H9 (cell line): ENCODE data around the gene MAPKAPK2. TPM values are rescaled to one million over a fixed set of nuclear protein-coding genes. Genes with fewer than 3 reads are reported as not detected.

ENCODE experiments used
- DNase-seq: peaks from one replicate; pipeline ENCODE4 v3.0.0-alpha.2; 2017
- H2AFZ ChIP-seq: one replicate; pipeline ENCODE4 v1.6.1; 2013; ENCODE audit warnings: mild to moderate bottlenecking, low read length, control low read depth, moderate library complexity
- H2AK5ac ChIP-seq: 2 replicates; pipeline ENCODE4 v1.6.1; 2013; ENCODE audit warnings: low read length, control low read depth, mixed read lengths; ENCODE audit not compliant: insufficient read length
- H2BK120ac ChIP-seq: one replicate; pipeline ENCODE4 v1.6.1; 2013; ENCODE audit warnings: low read depth, mild to moderate bottlenecking, low read length, control low read depth, inconsistent platforms; ENCODE audit not compliant: poor library complexity, severe bottlenecking
- H2BK12ac ChIP-seq: 2 replicates; pipeline ENCODE4 v1.6.1; 2013; ENCODE audit warnings: low read length, control low read depth, mixed read lengths, low read depth; ENCODE audit not compliant: insufficient read length
- H2BK15ac ChIP-seq: 2 replicates; pipeline ENCODE4 v1.6.1; 2013; ENCODE audit warnings: low read depth, low read length, control low read depth
- H2BK20ac ChIP-seq: one replicate; pipeline ENCODE4 v1.6.1; 2013; ENCODE audit warnings: low read depth, mild to moderate bottlenecking, low read length, control low read depth, inconsistent platforms; ENCODE audit not compliant: poor library complexity, severe bottlenecking
- H2BK5ac ChIP-seq: 2 replicates; pipeline ENCODE4 v1.6.1; 2013; ENCODE audit warnings: low read length, control low read depth, mixed read lengths; ENCODE audit not compliant: insufficient read length
- H3K14ac ChIP-seq: 2 replicates; pipeline ENCODE4 v1.6.1; 2013; ENCODE audit warnings: low read length, control low read depth; ENCODE audit not compliant: insufficient read depth
- H3K18ac ChIP-seq: 2 replicates; pipeline ENCODE4 v1.6.1; 2013; ENCODE audit warnings: low read depth, mild to moderate bottlenecking, mixed read lengths, low read length, control low read depth; ENCODE audit not compliant: insufficient read length
- H3K23ac ChIP-seq: 2 replicates; pipeline ENCODE4 v1.6.1; 2013; ENCODE audit warnings: low read length, control low read depth, mixed read lengths, low read depth; ENCODE audit not compliant: insufficient read length
- H3K23me2 ChIP-seq: 2 replicates; pipeline ENCODE4 v1.6.1; 2013; ENCODE audit warnings: low read depth, mild to moderate bottlenecking, mixed read lengths, low read length, control low read depth; ENCODE audit not compliant: insufficient read length, poor library complexity, severe bottlenecking
- H3K27ac ChIP-seq: 2 replicates; pipeline ENCODE4 v1.5.1; 2013; ENCODE audit warnings: low read length, control low read depth, mixed read lengths, low read depth; ENCODE audit not compliant: insufficient read length
- H3K27me3 ChIP-seq: 2 replicates; pipeline ENCODE4 v1.6.1; 2013; ENCODE audit warnings: low read length, control low read depth, inconsistent platforms; ENCODE audit not compliant: insufficient read depth
- H3K4ac ChIP-seq: 2 replicates; pipeline ENCODE4 v1.6.1; 2013; ENCODE audit warnings: low read depth, mild to moderate bottlenecking, control low read depth, inconsistent platforms, low read length, moderate library complexity
- H3K4me1 ChIP-seq: 2 replicates; pipeline ENCODE4 v1.6.1; 2013; ENCODE audit warnings: low read length, control low read depth, inconsistent platforms; ENCODE audit not compliant: insufficient read depth
- H3K4me2 ChIP-seq: 2 replicates; pipeline ENCODE4 v1.6.1; 2013; ENCODE audit warnings: low read length, control low read depth, mixed read lengths; ENCODE audit not compliant: insufficient read length, insufficient read depth
- H3K56ac ChIP-seq: 2 replicates; pipeline ENCODE4 v1.6.1; 2013; ENCODE audit warnings: low read depth, mild to moderate bottlenecking, mixed read lengths, low read length, control low read depth; ENCODE audit not compliant: insufficient read length
- H3K79me1 ChIP-seq: 2 replicates; pipeline ENCODE4 v1.6.1; 2013; ENCODE audit warnings: low read depth, mild to moderate bottlenecking, moderate library complexity, low read length, control low read depth, inconsistent platforms; ENCODE audit not compliant: insufficient read depth, poor library complexity, severe bottlenecking
- H3K79me2 ChIP-seq: 2 replicates; pipeline ENCODE4 v1.6.1; 2013; ENCODE audit warnings: low read length, control low read depth, inconsistent platforms; ENCODE audit not compliant: insufficient read depth
- H3K9ac ChIP-seq: 2 replicates; pipeline ENCODE4 v1.6.1; 2013; ENCODE audit warnings: low read length, control low read depth, mixed read lengths; ENCODE audit not compliant: insufficient read length; ENCODE audit errors: extremely low read depth
- H3K9me3 ChIP-seq: one replicate; pipeline ENCODE4 v1.6.1; 2013; ENCODE audit warnings: low read depth, low read length, inconsistent platforms; ENCODE audit not compliant: control insufficient read depth
- H3T11ph ChIP-seq: one replicate; pipeline ENCODE4 v1.6.1; 2013; ENCODE audit warnings: mild to moderate bottlenecking, low read length, control low read depth, inconsistent platforms
- H4K20me1 ChIP-seq: one replicate; pipeline ENCODE4 v1.6.1; 2013; ENCODE audit not compliant: control insufficient read depth, insufficient read length, insufficient read depth
- H4K5ac ChIP-seq: 2 replicates; pipeline ENCODE4 v1.6.1; 2013; ENCODE audit warnings: low read depth, mild to moderate bottlenecking, mixed read lengths, low read length, control low read depth; ENCODE audit not compliant: insufficient read length
- H4K8ac ChIP-seq: replicated peaks from 2 replicates; pipeline ENCODE4 v1.6.1; 2013; ENCODE audit warnings: low read length, control low read depth, mixed read lengths, low read depth; ENCODE audit not compliant: insufficient read length
- H4K91ac ChIP-seq: 2 replicates; pipeline ENCODE4 v1.6.1; 2013; ENCODE audit warnings: low read depth, mild to moderate bottlenecking, moderate library complexity, mixed read lengths, low read length, control low read depth; ENCODE audit not compliant: insufficient read length
- H3K27ac Mint-ChIP-seq, 3 experiments: 2 replicates in 2 of 3; 3 replicates in 1 of 3; pipeline ENCODE4 v1.8.0; 2020 to 2021; ENCODE audit warnings: mixed read lengths in 3 of 3, mild to moderate bottlenecking in 1 of 3, moderate library complexity in 1 of 3
- H3K27me3 Mint-ChIP-seq: 2 replicates; pipeline ENCODE4 v1.8.0; 2021; ENCODE audit warnings: low read depth, mild to moderate bottlenecking, moderate library complexity, mixed read lengths
- H3K36me3 Mint-ChIP-seq, 3 experiments: 2 replicates in 2 of 3; 3 replicates in 1 of 3; pipeline ENCODE4 v1.8.0; 2020 to 2021; ENCODE audit warnings: low read depth in 3 of 3, mixed read lengths in 3 of 3; ENCODE audit not compliant: insufficient read depth in 1 of 3
- H3K4me1 Mint-ChIP-seq, 2 experiments: 2 replicates each; pipeline ENCODE4 v1.8.0; 2020; ENCODE audit warnings: mixed read lengths in 2 of 2
- H3K4me3 Mint-ChIP-seq, 2 experiments: 2 replicates in 1 of 2; 3 replicates in 1 of 2; pipeline ENCODE4 v1.8.0; 2020 to 2021; ENCODE audit warnings: mild to moderate bottlenecking in 2 of 2, mixed read lengths in 2 of 2, moderate library complexity in 1 of 2
- H3K9me3 Mint-ChIP-seq, 2 experiments: 2 replicates in 1 of 2; 3 replicates in 1 of 2; pipeline ENCODE4 v1.8.0; 2020; ENCODE audit warnings: mild to moderate bottlenecking in 2 of 2, mixed read lengths in 2 of 2, moderate library complexity in 1 of 2
- WGBS: extraction: QIAGEN DNeasy Blood & Tissue Kit; methylation state at CpG from one replicate; pipeline ENCODE4 v1.1.7; 2013; ENCODE audit warnings: missing lambda C conversion rate, low lambda C conversion rate, mixed read lengths; ENCODE audit not compliant: insufficient read length; ENCODE audit errors: extremely low coverage; 5-methylcytosine and 5-hydroxymethylcytosine counted together
- total RNA-seq: library from RNA; stranded (reverse); gene quantifications from 2 replicates; pipeline ENCODE4 v1.2.1, GENCODE V29; 2021
- TF ChIP-seq, protein P1 (sequence below): fragments of 200-600 bp; sonication (generic); conservative IDR thresholded peaks from 3 replicates; pipeline ENCODE4 v1.8.0; 2021; ENCODE audit warnings: antibody characterized with exemption, mild to moderate bottlenecking

MAPKAPK2 gene
- total RNA-seq, 1 experiment from 2014 or later, result 50.1 TPM

DNA sequence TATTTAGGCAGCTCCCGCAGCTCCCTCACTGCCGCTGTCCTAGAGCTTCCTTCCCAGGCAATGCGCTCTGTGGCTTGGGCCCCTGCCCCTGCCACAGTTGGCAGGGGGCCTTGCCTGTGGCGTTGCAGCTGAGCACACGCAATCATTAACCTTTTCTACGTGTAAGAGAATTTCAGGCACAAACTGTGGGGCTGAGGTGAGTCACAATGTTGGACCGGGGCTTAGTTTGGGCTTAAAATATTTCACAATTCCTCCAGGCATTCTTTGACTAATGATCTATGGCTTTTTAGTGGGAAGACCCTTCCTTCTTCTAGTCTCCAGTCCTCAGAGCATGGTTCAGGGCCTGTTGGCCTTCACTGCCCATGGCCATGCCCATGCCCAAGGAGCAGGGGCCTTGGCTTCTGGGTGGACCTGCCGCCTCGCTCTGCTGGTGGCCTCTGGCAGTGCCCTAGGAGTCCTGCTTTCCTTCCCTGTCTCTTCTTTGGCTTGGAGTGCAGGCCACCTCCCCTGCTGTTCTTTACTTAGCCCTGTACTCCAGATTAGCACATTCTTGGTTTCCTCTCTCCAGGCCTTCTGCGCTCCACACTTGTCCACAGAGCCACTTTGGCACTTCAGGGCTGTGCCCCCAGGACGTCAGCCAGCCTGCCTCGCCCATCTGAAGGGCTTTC, 39.2 kb downstream of the MAPKAPK2 start:
- Histone ChIP-seq H2AFZ (no peak overlapping the region), H3K27ac (no peak overlapping the region), H2BK15ac (no peak overlapping the region), H3K9me3 (no peaks in the 10 kb centered on the region), H4K8ac (no peak overlapping the region), H3K79me2 (no peaks in the 10 kb centered on the region), H3K79me1 (peaks cover 3% of the 10 kb centered on the region), H3K9ac (no peak overlapping the region), H3K56ac (no peak overlapping the region), H4K91ac (no peak overlapping the region), H3K4me1 (peaks cover 2% of the 10 kb centered on the region; the same call in 1 of the 2 replicates), H3K23me2 (no peaks in the 10 kb centered on the region), H2AK5ac (no peak overlapping the region), H3T11ph (no peak overlapping the region), H2BK5ac (no peak overlapping the region), H4K20me1 (no peaks in the 10 kb centered on the region), H3K18ac (no peak overlapping the region), H4K5ac (no peak overlapping the region), H3K27me3 (no peaks in the 10 kb centered on the region), H2BK120ac (no peak overlapping the region), H2BK20ac (no peak overlapping the region), H3K14ac (no peak overlapping the region), H3K4ac (no peak overlapping the region), H3K4me2 (no peak overlapping the region), H2BK12ac (no peak overlapping the region), H3K23ac (no peak overlapping the region)
- TF ChIP-seq, protein P1, sequence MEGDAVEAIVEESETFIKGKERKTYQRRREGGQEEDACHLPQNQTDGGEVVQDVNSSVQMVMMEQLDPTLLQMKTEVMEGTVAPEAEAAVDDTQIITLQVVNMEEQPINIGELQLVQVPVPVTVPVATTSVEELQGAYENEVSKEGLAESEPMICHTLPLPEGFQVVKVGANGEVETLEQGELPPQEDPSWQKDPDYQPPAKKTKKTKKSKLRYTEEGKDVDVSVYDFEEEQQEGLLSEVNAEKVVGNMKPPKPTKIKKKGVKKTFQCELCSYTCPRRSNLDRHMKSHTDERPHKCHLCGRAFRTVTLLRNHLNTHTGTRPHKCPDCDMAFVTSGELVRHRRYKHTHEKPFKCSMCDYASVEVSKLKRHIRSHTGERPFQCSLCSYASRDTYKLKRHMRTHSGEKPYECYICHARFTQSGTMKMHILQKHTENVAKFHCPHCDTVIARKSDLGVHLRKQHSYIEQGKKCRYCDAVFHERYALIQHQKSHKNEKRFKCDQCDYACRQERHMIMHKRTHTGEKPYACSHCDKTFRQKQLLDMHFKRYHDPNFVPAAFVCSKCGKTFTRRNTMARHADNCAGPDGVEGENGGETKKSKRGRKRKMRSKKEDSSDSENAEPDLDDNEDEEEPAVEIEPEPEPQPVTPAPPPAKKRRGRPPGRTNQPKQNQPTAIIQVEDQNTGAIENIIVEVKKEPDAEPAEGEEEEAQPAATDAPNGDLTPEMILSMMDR, result 0 out of 3 replicates have a peak, but pooled peaks have one; percentile 14
- no peak for DNase-seq
- Mint-ChIP-seq H3K4me1 (peaks cover 26 to 31% of the 10 kb centered on the region in 2 experiments), H3K4me3 (no peak overlapping the region), H3K27ac (peak overlapping the region; percentile 37 to 81 (median 45); a peak in 5 of 7 replicates), H3K9me3 (no peaks in the 10 kb centered on the region), H3K36me3 (peaks cover 0 to 3% (median 2%) of the 10 kb centered on the region in 3 experiments; a peak in 3 of 7 replicates), H3K27me3 (no peaks in the 10 kb centered on the region; the same call in 1 of the 2 replicates)
- no CpG with 5 or more reads among the region's 12 CpGs for WGBS
